Chondrocyte (in vitro differentiated cells): Measurements from ENCODE around the gene UNC119B. TPM values are rescaled to one million over a fixed set of nuclear protein-coding genes. Genes with fewer than 3 reads are reported as not detected.

Source experiments
- DNase-seq: peaks from one replicate; pipeline ENCODE4 v3.0.0; 2021; ENCODE audit warnings: mixed read lengths, low spot score
- H3K27ac Mint-ChIP-seq: one replicate; pipeline ENCODE4 v1.8.0; 2021; ENCODE audit warnings: mild to moderate bottlenecking, moderate library complexity, mixed read lengths; ENCODE audit not compliant: unreplicated experiment
- H3K27me3 Mint-ChIP-seq: 2 replicates; pipeline ENCODE4 v1.8.0; 2021; ENCODE audit warnings: low read depth, mixed read lengths
- H3K36me3 Mint-ChIP-seq: 2 replicates; pipeline ENCODE4 v1.8.0; 2021; ENCODE audit warnings: low read depth, mixed read lengths
- H3K4me1 Mint-ChIP-seq: 2 replicates; pipeline ENCODE4 v1.8.0; 2021; ENCODE audit warnings: low read depth, mild to moderate bottlenecking, mixed read lengths
- H3K4me3 Mint-ChIP-seq: one replicate; pipeline ENCODE4 v1.8.0; 2021; ENCODE audit warnings: mild to moderate bottlenecking, moderate library complexity, mixed read lengths; ENCODE audit not compliant: unreplicated experiment
- H3K9me3 Mint-ChIP-seq: 2 replicates; pipeline ENCODE4 v1.8.0; 2021; ENCODE audit warnings: low read depth, mixed read lengths
- CTCF ChIP-seq: fragments of 200-600 bp; sonication (generic); IDR thresholded peaks from 2 replicates; pipeline ENCODE4 v1.5.0; 2021; ENCODE audit warnings: antibody characterized with exemption, mild to moderate bottlenecking, moderate library complexity
- total RNA-seq: library from RNA; stranded (reverse); gene quantifications from 3 replicates; pipeline ENCODE4 v1.2.1, GENCODE V29; 2021

Gene UNC119B
- total RNA-seq, 1 donor from 2014 or later = 22.3 TPM

- no peak overlapping the region for H3K27ac Mint-ChIP-seq
- TF ChIP-seq CTCF = no peak
- no peak overlapping the region for H3K4me3 Mint-ChIP-seq
- H3K9me3 Mint-ChIP-seq = peaks cover 2% of the 10 kb centered on the region
- no peaks in the 10 kb centered on the region for H3K27me3 Mint-ChIP-seq
- DNase-seq = no peak
- H3K4me1 Mint-ChIP-seq = no peaks in the 10 kb centered on the region
- H3K36me3 Mint-ChIP-seq = no peaks in the 10 kb centered on the region
Measured at GRCh38 chr12:120749256-120749655, 39.0 kb downstream of the UNC119B start.

GRCh38 chr12:120750806-120751205, 40.5 kb downstream of the UNC119B start:
- Mint-ChIP-seq H3K36me3 (peaks cover 3% of the 10 kb centered on the region), H3K27ac (no peak overlapping the region), H3K4me1 (no peaks in the 10 kb centered on the region), H3K27me3 (no peaks in the 10 kb centered on the region), H3K9me3 (peaks cover 11% of the 10 kb centered on the region), H3K4me3 (no peak overlapping the region)
- peak; percentile 25 for TF ChIP-seq CTCF
- no peak for DNase-seq

- TF ChIP-seq CTCF = no peak
- H3K9me3 Mint-ChIP-seq = peaks cover 11% of the 10 kb centered on the region
- H3K4me3 Mint-ChIP-seq = no peak overlapping the region
- peak overlapping the region; percentile 2 for H3K27ac Mint-ChIP-seq
- DNase-seq = no peak
- no peaks in the 10 kb centered on the region for H3K4me1 Mint-ChIP-seq
- H3K36me3 Mint-ChIP-seq = peaks cover 3% of the 10 kb centered on the region
- H3K27me3 Mint-ChIP-seq = no peaks in the 10 kb centered on the region
Measured at GRCh38 chr12:120751389-120751788, 41.1 kb downstream of the UNC119B start.

GRCh38 chr12:120754792-120755191, 44.5 kb downstream of the UNC119B start:
- no peaks in the 10 kb centered on the region for H3K27me3 Mint-ChIP-seq
- no peak for DNase-seq
- H3K36me3 Mint-ChIP-seq = peaks cover 5% of the 10 kb centered on the region
- no peak for TF ChIP-seq CTCF
- H3K9me3 Mint-ChIP-seq = peaks cover 11% of the 10 kb centered on the region
- H3K4me1 Mint-ChIP-seq = no peaks in the 10 kb centered on the region
- H3K4me3 Mint-ChIP-seq = no peak overlapping the region
- H3K27ac Mint-ChIP-seq = no peak overlapping the region

- no peak overlapping the region for H3K27ac Mint-ChIP-seq
- H3K4me3 Mint-ChIP-seq = no peak overlapping the region
- H3K27me3 Mint-ChIP-seq = no peaks in the 10 kb centered on the region
- no peak for DNase-seq
- peaks cover 7% of the 10 kb centered on the region for H3K36me3 Mint-ChIP-seq
- no peak for TF ChIP-seq CTCF
- peaks cover 11% of the 10 kb centered on the region for H3K9me3 Mint-ChIP-seq
- no peaks in the 10 kb centered on the region for H3K4me1 Mint-ChIP-seq
Measured at GRCh38 chr12:120755269-120755668, 45.0 kb downstream of the UNC119B start.
